Activated naive CD8-positive, alpha-beta T cell treated with anti-CD3 and anti-CD28 coated beads, Interleukin-2, amount 50 U/mL, for 24 hours (primary cell): Measurements from ENCODE around the gene PIP5KL1.
A peak's percentile ranks its signal among the peaks of the same experiment; 100 is the strongest.

Experiments used
- ATAC-seq: fragments of 150-1000 bp; cut with Tn5 transposase; one replicate; pipeline ENCODE4 v1.10.0; 2021
- DNase-seq: peaks from one replicate; pipeline ENCODE4 v3.0.0; 2021
- H3K27ac Mint-ChIP-seq: one replicate; pipeline ENCODE4 v1.8.0; 2021; ENCODE audit warnings: mild to moderate bottlenecking, mixed read lengths
- H3K27me3 Mint-ChIP-seq: one replicate; pipeline ENCODE4 v1.8.0; 2021; ENCODE audit warnings: mixed read lengths
- H3K36me3 Mint-ChIP-seq: one replicate; pipeline ENCODE4 v1.8.0; 2021; ENCODE audit warnings: low read depth, mixed read lengths
- H3K4me1 Mint-ChIP-seq: one replicate; pipeline ENCODE4 v1.8.0; 2021; ENCODE audit warnings: mixed read lengths
- H3K4me3 Mint-ChIP-seq: one replicate; pipeline ENCODE4 v1.8.0; 2021; ENCODE audit warnings: mild to moderate bottlenecking, moderate library complexity, mixed read lengths
- H3K9me3 Mint-ChIP-seq: one replicate; pipeline ENCODE4 v1.8.0; 2021; ENCODE audit warnings: mixed read lengths

PIP5KL1 gene

GRCh38 chr9:127935765-127936221 lies 5.2 kb upstream of the PIP5KL1 start:
- H3K4me1 Mint-ChIP-seq = peaks cover 46% of the 10 kb centered on the region
- peaks cover 21% of the 10 kb centered on the region for H3K36me3 Mint-ChIP-seq
- H3K27ac Mint-ChIP-seq = peak overlapping the region; percentile 76
- ATAC-seq = peak; percentile 37
- no peak for DNase-seq
- H3K4me3 Mint-ChIP-seq = peak overlapping the region; percentile 91
- H3K27me3 Mint-ChIP-seq = peaks cover 3% of the 10 kb centered on the region
- no peaks in the 10 kb centered on the region for H3K9me3 Mint-ChIP-seq

GRCh38 chr9:127934986-127935385 lies 4.4 kb upstream of the PIP5KL1 start:
- ATAC-seq (no peak), DNase-seq (no peak)
- Mint-ChIP-seq H3K4me3 (no peak overlapping the region), H3K27ac (peak overlapping the region; percentile 60), H3K27me3 (peaks cover 4% of the 10 kb centered on the region), H3K4me1 (peaks cover 50% of the 10 kb centered on the region), H3K9me3 (no peaks in the 10 kb centered on the region), H3K36me3 (peaks cover 17% of the 10 kb centered on the region)

GRCh38 chr9:127934248-127934647 lies 3.7 kb upstream of the PIP5KL1 start:
- DNase-seq (no peak), ATAC-seq (no peak)
- H3K27me3 Mint-ChIP-seq = peaks cover 9% of the 10 kb centered on the region
- no peak overlapping the region for H3K4me3 Mint-ChIP-seq
- peaks cover 52% of the 10 kb centered on the region for H3K4me1 Mint-ChIP-seq
- peaks cover 17% of the 10 kb centered on the region for H3K36me3 Mint-ChIP-seq
- no peak overlapping the region for H3K27ac Mint-ChIP-seq
- no peaks in the 10 kb centered on the region for H3K9me3 Mint-ChIP-seq

- H3K36me3 Mint-ChIP-seq = peaks cover 12% of the 10 kb centered on the region
- ATAC-seq (no peak), DNase-seq (no peak)
- no peaks in the 10 kb centered on the region for H3K9me3 Mint-ChIP-seq
- peak overlapping the region; percentile 67 for H3K4me3 Mint-ChIP-seq
- peaks cover 13% of the 10 kb centered on the region for H3K27me3 Mint-ChIP-seq
- H3K4me1 Mint-ChIP-seq = peaks cover 43% of the 10 kb centered on the region
- H3K27ac Mint-ChIP-seq = no peak overlapping the region
Observed at GRCh38 chr9:127931092-127931881, 710 bp upstream of the PIP5KL1 start.

GRCh38 chr9:127929625-127929979 lies 975 bp downstream of the PIP5KL1 start:
- Mint-ChIP-seq H3K27ac (peak overlapping the region; percentile 52), H3K27me3 (peaks cover 17% of the 10 kb centered on the region), H3K9me3 (no peaks in the 10 kb centered on the region), H3K4me3 (peak overlapping the region; percentile 53), H3K4me1 (peaks cover 31% of the 10 kb centered on the region), H3K36me3 (peaks cover 4% of the 10 kb centered on the region)
- no peak for ATAC-seq
- DNase-seq = no peak

GRCh38 chr9:127928676-127929624 lies 1.6 kb downstream of the PIP5KL1 start:
- Mint-ChIP-seq H3K36me3 (no peaks in the 10 kb centered on the region), H3K27ac (no peak overlapping the region), H3K4me1 (peaks cover 26% of the 10 kb centered on the region), H3K4me3 (no peak overlapping the region), H3K9me3 (no peaks in the 10 kb centered on the region), H3K27me3 (peaks cover 17% of the 10 kb centered on the region)
- DNase-seq (no peak), ATAC-seq (no peak)

GRCh38 chr9:127927988-127928675 lies 2.4 kb downstream of the PIP5KL1 start:
- Mint-ChIP-seq H3K36me3 (no peaks in the 10 kb centered on the region), H3K4me3 (no peak overlapping the region), H3K4me1 (peaks cover 25% of the 10 kb centered on the region), H3K27ac (no peak overlapping the region), H3K27me3 (peaks cover 19% of the 10 kb centered on the region), H3K9me3 (no peaks in the 10 kb centered on the region)
- DNase-seq (no peak), ATAC-seq (no peak)

GRCh38 chr9:127927201-127927987 lies 3.2 kb downstream of the PIP5KL1 start:
- H3K4me1 Mint-ChIP-seq = peaks cover 22% of the 10 kb centered on the region
- no peak overlapping the region for H3K27ac Mint-ChIP-seq
- H3K9me3 Mint-ChIP-seq = no peaks in the 10 kb centered on the region
- ATAC-seq = no peak
- peaks cover 21% of the 10 kb centered on the region for H3K27me3 Mint-ChIP-seq
- peak; percentile 58 for DNase-seq
- H3K36me3 Mint-ChIP-seq = no peaks in the 10 kb centered on the region
- H3K4me3 Mint-ChIP-seq = peak overlapping the region; percentile 69

- Mint-ChIP-seq H3K4me3 (peak overlapping the region; percentile 69), H3K27me3 (peaks cover 23% of the 10 kb centered on the region), H3K9me3 (no peaks in the 10 kb centered on the region), H3K4me1 (peaks cover 25% of the 10 kb centered on the region), H3K36me3 (no peaks in the 10 kb centered on the region), H3K27ac (no peak overlapping the region)
- ATAC-seq (no peak), DNase-seq (no peak)
Observed at GRCh38 chr9:127926906-127927200, 3.7 kb downstream of the PIP5KL1 start.

- no peak for DNase-seq
- no peaks in the 10 kb centered on the region for H3K36me3 Mint-ChIP-seq
- no peak overlapping the region for H3K27ac Mint-ChIP-seq
- peaks cover 22% of the 10 kb centered on the region for H3K4me1 Mint-ChIP-seq
- peak overlapping the region; percentile 69 for H3K4me3 Mint-ChIP-seq
- H3K9me3 Mint-ChIP-seq = no peaks in the 10 kb centered on the region
- no peak for ATAC-seq
- H3K27me3 Mint-ChIP-seq = peaks cover 23% of the 10 kb centered on the region
Observed at GRCh38 chr9:127925959-127926905, 4.3 kb downstream of the PIP5KL1 start.

GRCh38 chr9:127924736-127925444 lies 5.7 kb downstream of the PIP5KL1 start:
- DNase-seq = no peak
- ATAC-seq = no peak
- H3K27me3 Mint-ChIP-seq = peaks cover 22% of the 10 kb centered on the region
- H3K4me3 Mint-ChIP-seq = no peak overlapping the region
- H3K36me3 Mint-ChIP-seq = no peaks in the 10 kb centered on the region
- peaks cover 23% of the 10 kb centered on the region for H3K4me1 Mint-ChIP-seq
- H3K27ac Mint-ChIP-seq = no peak overlapping the region
- H3K9me3 Mint-ChIP-seq = no peaks in the 10 kb centered on the region

GRCh38 chr9:127923771-127924170 lies 6.8 kb downstream of the PIP5KL1 start:
- H3K4me3 Mint-ChIP-seq = no peak overlapping the region
- H3K27me3 Mint-ChIP-seq = peaks cover 15% of the 10 kb centered on the region
- no peaks in the 10 kb centered on the region for H3K9me3 Mint-ChIP-seq
- H3K36me3 Mint-ChIP-seq = no peaks in the 10 kb centered on the region
- peaks cover 30% of the 10 kb centered on the region for H3K4me1 Mint-ChIP-seq
- H3K27ac Mint-ChIP-seq = no peak overlapping the region
- ATAC-seq (no peak), DNase-seq (no peak)

- ATAC-seq = no peak
Observed at GRCh38 chr9:127923046-127923445, 7.5 kb downstream of the PIP5KL1 start.

More at GRCh38 chr9:127923046-127923445, 7.5 kb downstream of the PIP5KL1 start:
- Mint-ChIP-seq H3K27me3 (peaks cover 10% of the 10 kb centered on the region), H3K9me3 (no peaks in the 10 kb centered on the region), H3K27ac (no peak overlapping the region), H3K36me3 (no peaks in the 10 kb centered on the region), H3K4me3 (no peak overlapping the region), H3K4me1 (peaks cover 34% of the 10 kb centered on the region)
- no peak for DNase-seq
